Prostate gland (tissue), 2 donors: Measurements from ENCODE around the gene SPIN1. TPM values are rescaled to one million over a fixed set of nuclear protein-coding genes. Genes with fewer than 3 reads are reported as not detected.

Source experiments
- DNase-seq: peaks from one replicate; pipeline ENCODE4 v3.0.0-alpha.2; 2019; ENCODE audit warnings: low spot score
- H3K27ac ChIP-seq, 2 donors: fragments of 200-600 bp; sonication (generic); 2 replicates each; pipeline ENCODE4 v1.5.1; 2017 to 2019
- H3K27me3 ChIP-seq: fragments of 200-600 bp; sonication (generic); replicated peaks from 2 replicates; pipeline ENCODE4 v1.5.1; 2019; ENCODE audit not compliant: insufficient read depth
- H3K36me3 ChIP-seq, 2 donors: fragments of 200-600 bp; sonication (generic); 1 replicate in 1 of 2; 2 replicates in 1 of 2; pipeline versions ENCODE4 v1.5.1 to v1.8.1; 2017 to 2019
- H3K4me1 ChIP-seq: fragments of 200-600 bp; sonication (generic); replicated peaks from 2 replicates; pipeline ENCODE4 v1.5.1; 2019
- H3K4me3 ChIP-seq, 2 donors: fragments of 200-600 bp; sonication (generic); 2 replicates each; pipeline ENCODE4 v1.5.1; 2017 to 2019
- H3K9me3 ChIP-seq: fragments of 200-600 bp; sonication (generic); 2 replicates; pipeline ENCODE4 v1.5.1; 2017
- POLR2A ChIP-seq: fragments of 450-650 bp; IDR thresholded peaks from one replicate; pipeline ENCODE4 v1.6.1; 2016; ENCODE audit warnings: antibody characterized with exemption, mild to moderate bottlenecking
- POLR2AphosphoS5 ChIP-seq: sonication (generic); formaldehyde crosslinking; IDR thresholded peaks from one replicate; pipeline ENCODE4 v1.6.1; 2017; ENCODE audit warnings: antibody characterized with exemption
- WGBS: methylation state at CpG from one replicate; pipeline ENCODE4 v1.1.5; 2018; 5-methylcytosine and 5-hydroxymethylcytosine counted together
- intact Hi-C: fragments of 100-400 bp; cut with DNase I; formaldehyde crosslinking; loops from one replicate; pipeline ENCODE4 v1.14.2; 2022
- total RNA-seq, 2 donors: library from RNA; depleted of rRNA; stranded (reverse); fragments of >200 nt; gene quantifications; one replicate each; pipeline ENCODE4 v1.1.0, GENCODE V29; 2016
- TF ChIP-seq, protein P1 (sequence below), 4 experiments: fragments of 200-600 bp in 2 of 4; fragments of 450-650 bp in 2 of 4; sonication (generic) in 2 of 4; IDR thresholded peaks; 1 replicate in 3 of 4; 2 replicates in 1 of 4; pipeline ENCODE4 v1.5.1; 2016 to 2019; ENCODE audit warnings: antibody characterized with exemption in 4 of 4, mild to moderate bottlenecking in 2 of 4, moderate library complexity in 2 of 4

SPIN1 gene
- total RNA-seq, 2 donors from 2014 or later, result 74.5 to 98.5 TPM

DNA sequence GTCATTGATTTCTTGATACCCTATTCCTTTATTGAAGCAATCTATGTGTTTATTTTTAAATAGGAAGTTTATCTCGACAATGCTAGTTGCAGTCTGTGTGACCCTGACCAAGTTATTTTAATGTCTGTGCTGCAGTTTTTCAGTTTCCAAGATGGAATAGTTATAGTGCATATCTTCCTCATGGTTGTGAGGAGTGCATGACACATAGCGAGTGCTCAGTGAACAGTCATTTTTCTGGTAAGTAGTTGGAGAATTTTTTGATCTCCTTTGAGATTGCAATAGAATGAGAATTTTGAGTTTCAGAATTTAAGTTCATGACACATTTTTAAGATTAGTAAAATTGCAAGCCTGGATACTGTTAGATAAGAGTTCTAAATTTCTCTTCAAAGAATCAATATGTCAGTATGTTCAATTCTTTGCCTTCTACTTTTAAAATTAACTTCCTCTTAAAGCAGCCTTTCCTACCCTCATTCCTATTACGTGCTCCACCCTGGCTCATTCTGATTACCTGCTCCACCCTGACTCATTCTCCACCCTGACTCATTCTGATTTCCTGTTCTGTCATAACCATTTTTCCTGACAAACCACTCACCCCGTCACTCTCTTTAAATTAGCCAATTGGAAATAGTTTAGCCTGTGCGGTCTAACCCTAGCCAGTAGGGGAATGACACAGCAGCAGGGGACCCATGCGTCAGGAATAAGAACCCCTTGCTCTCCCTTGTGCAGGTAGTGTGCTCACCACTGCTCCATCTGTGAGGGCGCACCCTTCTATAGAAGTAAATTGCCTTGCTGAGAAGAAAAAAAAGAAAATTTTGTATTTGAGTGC, 30.7 kb downstream of the SPIN1 start:
- no peaks in the 10 kb centered on the region for H3K36me3 ChIP-seq
- TF ChIP-seq POLR2A (no peak), POLR2AphosphoS5 (no peak)
- TF ChIP-seq, protein P1, sequence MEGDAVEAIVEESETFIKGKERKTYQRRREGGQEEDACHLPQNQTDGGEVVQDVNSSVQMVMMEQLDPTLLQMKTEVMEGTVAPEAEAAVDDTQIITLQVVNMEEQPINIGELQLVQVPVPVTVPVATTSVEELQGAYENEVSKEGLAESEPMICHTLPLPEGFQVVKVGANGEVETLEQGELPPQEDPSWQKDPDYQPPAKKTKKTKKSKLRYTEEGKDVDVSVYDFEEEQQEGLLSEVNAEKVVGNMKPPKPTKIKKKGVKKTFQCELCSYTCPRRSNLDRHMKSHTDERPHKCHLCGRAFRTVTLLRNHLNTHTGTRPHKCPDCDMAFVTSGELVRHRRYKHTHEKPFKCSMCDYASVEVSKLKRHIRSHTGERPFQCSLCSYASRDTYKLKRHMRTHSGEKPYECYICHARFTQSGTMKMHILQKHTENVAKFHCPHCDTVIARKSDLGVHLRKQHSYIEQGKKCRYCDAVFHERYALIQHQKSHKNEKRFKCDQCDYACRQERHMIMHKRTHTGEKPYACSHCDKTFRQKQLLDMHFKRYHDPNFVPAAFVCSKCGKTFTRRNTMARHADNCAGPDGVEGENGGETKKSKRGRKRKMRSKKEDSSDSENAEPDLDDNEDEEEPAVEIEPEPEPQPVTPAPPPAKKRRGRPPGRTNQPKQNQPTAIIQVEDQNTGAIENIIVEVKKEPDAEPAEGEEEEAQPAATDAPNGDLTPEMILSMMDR (IDR thresholded peaks at IDR 0.05), result no peak
- H3K4me1 ChIP-seq, result no peaks in the 10 kb centered on the region
- no peaks in the 10 kb centered on the region for H3K27me3 ChIP-seq
- 92% methylated on average over 7 of the region's 7 CpGs for WGBS
- no peaks in the 10 kb centered on the region for H3K9me3 ChIP-seq
- no peak for DNase-seq
- H3K27ac ChIP-seq, result no peak overlapping the region
- intact Hi-C loops, result no loop called here
- H3K4me3 ChIP-seq, result no peak overlapping the region

- Histone ChIP-seq H3K27ac (no peak overlapping the region), H3K36me3 (no peaks in the 10 kb centered on the region)
- intact Hi-C loops, result no loop called here
Measured at GRCh38 chr9:88420227-88420626, 32.0 kb downstream of the SPIN1 start.

DNA sequence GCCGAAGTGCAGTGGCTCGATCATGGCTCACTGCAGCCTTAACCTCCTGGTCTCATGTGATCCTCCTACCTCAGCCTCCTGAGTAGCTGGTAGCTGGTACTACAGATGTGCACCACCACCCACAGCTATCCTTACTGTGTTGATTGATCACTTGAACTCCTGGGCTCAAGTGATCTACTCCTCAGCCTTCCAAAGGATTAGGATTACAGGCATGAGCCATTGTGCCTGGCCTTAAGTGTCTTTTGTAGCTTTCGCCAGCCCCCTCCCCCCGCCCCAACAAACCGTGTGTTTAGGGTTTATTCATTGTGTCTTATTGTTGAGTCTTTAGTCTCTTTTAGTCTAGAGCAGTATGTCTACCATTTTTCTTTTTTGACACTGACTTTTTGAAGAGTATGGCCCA, 33.1 kb downstream of the SPIN1 start:
- H3K36me3 ChIP-seq, result no peaks in the 10 kb centered on the region
- no peak for DNase-seq
- no peak overlapping the region for H3K27ac ChIP-seq
- H3K27me3 ChIP-seq, result no peaks in the 10 kb centered on the region
- H3K9me3 ChIP-seq, result no peaks in the 10 kb centered on the region
- no peaks in the 10 kb centered on the region for H3K4me1 ChIP-seq
- intact Hi-C loops, result no loop called here
- H3K4me3 ChIP-seq, result no peak overlapping the region
- TF ChIP-seq POLR2AphosphoS5 (no peak), POLR2A (no peak)
- TF ChIP-seq, protein P1 (IDR thresholded peaks at IDR 0.05), result no peak
- 92% methylated on average over 5 of the region's 5 CpGs for WGBS

More at GRCh38 chr9:88420227-88420626, 32.0 kb downstream of the SPIN1 start:
- TF ChIP-seq POLR2AphosphoS5 (no peak), POLR2A (no peak)
- TF ChIP-seq, protein P1 (IDR thresholded peaks at IDR 0.05), result no peak
- no peak for DNase-seq
- no peaks in the 10 kb centered on the region for H3K4me1 ChIP-seq
- H3K27me3 ChIP-seq, result no peaks in the 10 kb centered on the region
- 95% methylated on average over 7 of the region's 7 CpGs for WGBS
- no peaks in the 10 kb centered on the region for H3K9me3 ChIP-seq
- no peak overlapping the region for H3K4me3 ChIP-seq

GRCh38 chr9:88425538-88425950, 37.3 kb downstream of the SPIN1 start:
- WGBS, result 68% methylated on average over 10 of the region's 10 CpGs
- Histone ChIP-seq H3K36me3 (no peaks in the 10 kb centered on the region), H3K4me1 (no peaks in the 10 kb centered on the region), H3K9me3 (no peaks in the 10 kb centered on the region), H3K4me3 (no peak overlapping the region), H3K27me3 (no peaks in the 10 kb centered on the region), H3K27ac (no peak overlapping the region)
- DNase-seq, result no peak
- TF ChIP-seq POLR2AphosphoS5, result no peak
- no peak for TF ChIP-seq POLR2A
- TF ChIP-seq, protein P1 (IDR thresholded peaks at IDR 0.05), result no peak
- intact Hi-C loops, result no loop called here

GRCh38 chr9:88426651-88427050, 38.4 kb downstream of the SPIN1 start:
- no peaks in the 10 kb centered on the region for H3K27me3 ChIP-seq
- H3K4me1 ChIP-seq, result no peaks in the 10 kb centered on the region
- no peaks in the 10 kb centered on the region for H3K9me3 ChIP-seq
- no peak overlapping the region for H3K27ac ChIP-seq
- intact Hi-C loops, result no loop called here
- 29% methylated on average over 1 of the region's 1 CpG for WGBS
- no peaks in the 10 kb centered on the region for H3K36me3 ChIP-seq
- no peak for TF ChIP-seq POLR2AphosphoS5
- no peak for TF ChIP-seq POLR2A
- TF ChIP-seq, protein P1 (IDR thresholded peaks at IDR 0.05), result no peak
- H3K4me3 ChIP-seq, result no peak overlapping the region
- no peak for DNase-seq
